ENCODE data around the gene DAZL.

Gene DAZL

GRCh38 chr3:16609927-16610580 lies 4.8 kb upstream of the DAZL start:
- H3K36me3 ChIP-seq (ENCODE audit: control insufficient read depth, low read depth, low read length), result no peaks in the 10 kb centered on the region
- no peaks in the 10 kb centered on the region for H3K27me3 ChIP-seq (ENCODE audit: control insufficient read depth, insufficient read depth, low read length)
- H3K4me3 ChIP-seq (ENCODE audit: low read length), result no peak overlapping the region
- peaks cover 31% of the 10 kb centered on the region for H3K4me1 ChIP-seq (ENCODE audit: control insufficient read depth, low read depth, low read length)
- no peaks in the 10 kb centered on the region for H3K9me3 ChIP-seq (ENCODE audit: control insufficient read depth, low read depth, low read length)
- no peak overlapping the region for H3K27ac ChIP-seq (ENCODE audit: low read length)
- no peak overlapping the region for H3K9ac ChIP-seq (ENCODE audit: low read length)

GRCh38 chr3:16608816-16609215 lies 3.6 kb upstream of the DAZL start:
- H3K27ac ChIP-seq (ENCODE audit: low read length), result no peak overlapping the region
- no peaks in the 10 kb centered on the region for H3K9me3 ChIP-seq (ENCODE audit: control insufficient read depth, low read depth, low read length)
- peaks cover 31% of the 10 kb centered on the region for H3K4me1 ChIP-seq (ENCODE audit: control insufficient read depth, low read depth, low read length)
- no peaks in the 10 kb centered on the region for H3K36me3 ChIP-seq (ENCODE audit: control insufficient read depth, low read depth, low read length)
- H3K27me3 ChIP-seq (ENCODE audit: control insufficient read depth, insufficient read depth, low read length), result no peaks in the 10 kb centered on the region
- no peak overlapping the region for H3K9ac ChIP-seq (ENCODE audit: low read length)
- no peak overlapping the region for H3K4me3 ChIP-seq (ENCODE audit: low read length)

GRCh38 chr3:16607718-16608117 lies 2.5 kb upstream of the DAZL start:
- no peaks in the 10 kb centered on the region for H3K27me3 ChIP-seq (ENCODE audit: control insufficient read depth, insufficient read depth, low read length)
- no peaks in the 10 kb centered on the region for H3K9me3 ChIP-seq (ENCODE audit: control insufficient read depth, low read depth, low read length)
- no peak overlapping the region for H3K9ac ChIP-seq (ENCODE audit: low read length)
- no peaks in the 10 kb centered on the region for H3K36me3 ChIP-seq (ENCODE audit: control insufficient read depth, low read depth, low read length)
- no peak overlapping the region for H3K4me3 ChIP-seq (ENCODE audit: low read length)
- peaks cover 31% of the 10 kb centered on the region for H3K4me1 ChIP-seq (ENCODE audit: control insufficient read depth, low read depth, low read length)
- H3K27ac ChIP-seq (ENCODE audit: low read length), result no peak overlapping the region

GRCh38 chr3:16606398-16606797 lies 1.2 kb upstream of the DAZL start:
- no peaks in the 10 kb centered on the region for H3K9me3 ChIP-seq (ENCODE audit: control insufficient read depth, low read depth, low read length)
- H3K27me3 ChIP-seq (ENCODE audit: control insufficient read depth, insufficient read depth, low read length), result no peaks in the 10 kb centered on the region
- no peak overlapping the region for H3K9ac ChIP-seq (ENCODE audit: low read length)
- H3K27ac ChIP-seq (ENCODE audit: low read length), result no peak overlapping the region
- H3K4me1 ChIP-seq (ENCODE audit: control insufficient read depth, low read depth, low read length), result peaks cover 32% of the 10 kb centered on the region
- H3K36me3 ChIP-seq (ENCODE audit: control insufficient read depth, low read depth, low read length), result no peaks in the 10 kb centered on the region
- no peak overlapping the region for H3K4me3 ChIP-seq (ENCODE audit: low read length)

GRCh38 chr3:16605966-16606365 lies 743 bp upstream of the DAZL start:
- no peak overlapping the region for H3K4me3 ChIP-seq (ENCODE audit: low read length)
- H3K9me3 ChIP-seq (ENCODE audit: control insufficient read depth, low read depth, low read length), result no peaks in the 10 kb centered on the region
- H3K27me3 ChIP-seq (ENCODE audit: control insufficient read depth, insufficient read depth, low read length), result no peaks in the 10 kb centered on the region
- peaks cover 28% of the 10 kb centered on the region for H3K4me1 ChIP-seq (ENCODE audit: control insufficient read depth, low read depth, low read length)
- no peak overlapping the region for H3K27ac ChIP-seq (ENCODE audit: low read length)
- H3K9ac ChIP-seq (ENCODE audit: low read length), result no peak overlapping the region
- no peaks in the 10 kb centered on the region for H3K36me3 ChIP-seq (ENCODE audit: control insufficient read depth, low read depth, low read length)

- no peak overlapping the region for H3K4me3 ChIP-seq (ENCODE audit: low read length)
Observed at GRCh38 chr3:16604433-16604832, 790 bp downstream of the DAZL start.

GRCh38 chr3:16601537-16602005 lies 3.7 kb downstream of the DAZL start:
- Histone ChIP-seq H3K36me3 (ENCODE audit: control insufficient read depth, low read depth, low read length) (no peaks in the 10 kb centered on the region), H3K9me3 (ENCODE audit: control insufficient read depth, low read depth, low read length) (no peaks in the 10 kb centered on the region), H3K9ac (ENCODE audit: low read length) (no peak overlapping the region), H3K4me1 (ENCODE audit: control insufficient read depth, low read depth, low read length) (peaks cover 10% of the 10 kb centered on the region), H3K27me3 (ENCODE audit: control insufficient read depth, insufficient read depth, low read length) (no peaks in the 10 kb centered on the region), H3K27ac (ENCODE audit: low read length) (peak overlapping the region; percentile 56), H3K4me3 (ENCODE audit: low read length) (no peak overlapping the region)

More at GRCh38 chr3:16604433-16604832, 790 bp downstream of the DAZL start:
- H3K27ac ChIP-seq (ENCODE audit: low read length), result no peak overlapping the region
- no peaks in the 10 kb centered on the region for H3K36me3 ChIP-seq (ENCODE audit: control insufficient read depth, low read depth, low read length)
- no peak overlapping the region for H3K9ac ChIP-seq (ENCODE audit: low read length)
- H3K9me3 ChIP-seq (ENCODE audit: control insufficient read depth, low read depth, low read length), result no peaks in the 10 kb centered on the region
- H3K4me1 ChIP-seq (ENCODE audit: control insufficient read depth, low read depth, low read length), result peaks cover 25% of the 10 kb centered on the region
- no peaks in the 10 kb centered on the region for H3K27me3 ChIP-seq (ENCODE audit: control insufficient read depth, insufficient read depth, low read length)

GRCh38 chr3:16600780-16601536 lies 4.3 kb downstream of the DAZL start:
- no peaks in the 10 kb centered on the region for H3K36me3 ChIP-seq (ENCODE audit: control insufficient read depth, low read depth, low read length)
- no peaks in the 10 kb centered on the region for H3K27me3 ChIP-seq (ENCODE audit: control insufficient read depth, insufficient read depth, low read length)
- H3K9me3 ChIP-seq (ENCODE audit: control insufficient read depth, low read depth, low read length), result no peaks in the 10 kb centered on the region
- peaks cover 10% of the 10 kb centered on the region for H3K4me1 ChIP-seq (ENCODE audit: control insufficient read depth, low read depth, low read length)
- H3K27ac ChIP-seq (ENCODE audit: low read length), result no peak overlapping the region
- no peak overlapping the region for H3K9ac ChIP-seq (ENCODE audit: low read length)
- no peak overlapping the region for H3K4me3 ChIP-seq (ENCODE audit: low read length)

- H3K36me3 ChIP-seq (ENCODE audit: control insufficient read depth, low read depth, low read length), result no peaks in the 10 kb centered on the region
- no peak overlapping the region for H3K27ac ChIP-seq (ENCODE audit: low read length)
- no peaks in the 10 kb centered on the region for H3K9me3 ChIP-seq (ENCODE audit: control insufficient read depth, low read depth, low read length)
- H3K4me1 ChIP-seq (ENCODE audit: control insufficient read depth, low read depth, low read length), result peaks cover 10% of the 10 kb centered on the region
- H3K9ac ChIP-seq (ENCODE audit: low read length), result no peak overlapping the region
- no peak overlapping the region for H3K4me3 ChIP-seq (ENCODE audit: low read length)
- H3K27me3 ChIP-seq (ENCODE audit: control insufficient read depth, insufficient read depth, low read length), result no peaks in the 10 kb centered on the region
Observed at GRCh38 chr3:16599694-16600093, 5.5 kb downstream of the DAZL start.

- Histone ChIP-seq H3K4me3 (ENCODE audit: low read length) (no peak overlapping the region), H3K9me3 (ENCODE audit: control insufficient read depth, low read depth, low read length) (no peaks in the 10 kb centered on the region), H3K9ac (ENCODE audit: low read length) (no peak overlapping the region), H3K4me1 (ENCODE audit: control insufficient read depth, low read depth, low read length) (peaks cover under 1% of the 10 kb centered on the region), H3K27me3 (ENCODE audit: control insufficient read depth, insufficient read depth, low read length) (no peaks in the 10 kb centered on the region), H3K36me3 (ENCODE audit: control insufficient read depth, low read depth, low read length) (no peaks in the 10 kb centered on the region), H3K27ac (ENCODE audit: low read length) (no peak overlapping the region)
Observed at GRCh38 chr3:16596352-16597032, 8.7 kb downstream of the DAZL start.

- no peaks in the 10 kb centered on the region for H3K27me3 ChIP-seq (ENCODE audit: control insufficient read depth, insufficient read depth, low read length)
- H3K9me3 ChIP-seq (ENCODE audit: control insufficient read depth, low read depth, low read length), result no peaks in the 10 kb centered on the region
- no peak overlapping the region for H3K9ac ChIP-seq (ENCODE audit: low read length)
- H3K4me1 ChIP-seq (ENCODE audit: control insufficient read depth, low read depth, low read length), result no peaks in the 10 kb centered on the region
- no peak overlapping the region for H3K4me3 ChIP-seq (ENCODE audit: low read length)
- H3K36me3 ChIP-seq (ENCODE audit: control insufficient read depth, low read depth, low read length), result no peaks in the 10 kb centered on the region
- no peak overlapping the region for H3K27ac ChIP-seq (ENCODE audit: low read length)
Observed at GRCh38 chr3:16595778-16596177, 9.4 kb downstream of the DAZL start.

Data from iPS-18a (cell line).